Endothelial cell of umbilical vein (primary cell): ENCODE data around the gene UBL5. TPM values are rescaled to one million over a fixed set of nuclear protein-coding genes. Genes with fewer than 3 reads are reported as not detected.

Experiments used
- BruUV-seq: library from RNA; stranded (reverse); fragments of 400-500 nt; replicated peaks from 2 replicates; lab custom pipeline; 2021; lab: Mats Ljungman, UMichigan
- CTCF ChIA-PET: fragments of 300-600, 350-600 bp; sonication (Branson Sonifier 250); formaldehyde crosslinking; loops from one replicate; lab custom pipeline; 2021; ENCODE audit warnings: antibody characterized with exemption, inconsistent platforms; lab: Charles Lee
- POLR2A ChIA-PET: fragments of 300-600, 350-600 bp; sonication (Branson Sonifier 250); formaldehyde crosslinking; loops from one replicate; lab custom pipeline; 2021; ENCODE audit warnings: antibody characterized with exemption, inconsistent platforms; lab: Charles Lee
- DNase-seq: peaks from one replicate; pipeline ENCODE4 v3.0.0-alpha.2; 2011; ENCODE audit warnings: low read depth, low spot score
- FAIRE-seq: peaks from 2 replicates; lab custom pipeline; 2011; peaks lifted over from hg19 to GRCh38; lab: Jason Lieb, UNC
- H2AFZ ChIP-seq: 2 replicates; pipeline ENCODE4 v1.6.0; 2012; ENCODE audit warnings: low read depth, low read length, control low read depth, inconsistent platforms
- H3K27ac ChIP-seq: 2 replicates; pipeline ENCODE4 v1.5.1; 2011; ENCODE audit warnings: low read depth, mild to moderate bottlenecking, control low read depth, low read length, moderate library complexity; ENCODE audit not compliant: insufficient read depth
- H3K27me3 ChIP-seq, 2 experiments: 2 replicates each; pipeline versions ENCODE4 v1.6.0 to v1.6.1; 2011; ENCODE audit warnings: low read length in 2 of 2, mixed read lengths in 1 of 2; ENCODE audit not compliant: control insufficient read depth in 2 of 2, insufficient read depth in 2 of 2
- H3K36me3 ChIP-seq, 2 experiments: 2 replicates in 1 of 2; 3 replicates in 1 of 2; pipeline ENCODE4 v1.5.1; 2011; ENCODE audit warnings: low read length in 2 of 2, mild to moderate bottlenecking in 1 of 2, moderate library complexity in 1 of 2; ENCODE audit not compliant: control insufficient read depth in 2 of 2, insufficient read depth in 2 of 2; ENCODE audit errors: extremely low read depth in 1 of 2
- H3K4me1 ChIP-seq: 3 replicates; pipeline ENCODE4 v1.5.1; 2011; ENCODE audit warnings: mild to moderate bottlenecking, low read length; ENCODE audit not compliant: control insufficient read depth, insufficient read depth; ENCODE audit errors: extremely low read depth
- H3K4me2 ChIP-seq: 2 replicates; pipeline ENCODE4 v1.6.1; 2011; ENCODE audit warnings: low read length, control low read depth, mixed read lengths; ENCODE audit not compliant: insufficient read depth
- H3K4me3 ChIP-seq, 3 experiments: fragments of 200-600 bp in 1 of 3; sonication (generic), shearing (Covaris generic) in 1 of 3; replicated peaks in 1 of 3; 2 replicates each; pipeline ENCODE4 v1.5.1; 2011 to 2016; ENCODE audit warnings: control low read depth in 3 of 3, low read length in 3 of 3, mild to moderate bottlenecking in 2 of 3, inconsistent platforms in 1 of 3, low read depth in 1 of 3, moderate library complexity in 1 of 3; ENCODE audit not compliant: insufficient read depth in 1 of 3
- H3K79me2 ChIP-seq: 2 replicates; pipeline ENCODE4 v1.6.0; 2012; ENCODE audit warnings: low read length, inconsistent platforms; ENCODE audit not compliant: control insufficient read depth, insufficient read depth
- H3K9ac ChIP-seq: replicated peaks from 2 replicates; pipeline ENCODE3; 2011; ENCODE audit warnings: low read length, control low read depth; ENCODE audit not compliant: insufficient read depth; ENCODE audit errors: extremely low read depth
- H3K9me1 ChIP-seq: replicated peaks from 3 replicates; pipeline ENCODE4 v1.6.0; 2011; ENCODE audit warnings: mild to moderate bottlenecking, low read length; ENCODE audit not compliant: control insufficient read depth, insufficient read depth; ENCODE audit errors: extremely low read depth
- H3K9me3 ChIP-seq: replicated peaks from 2 replicates; pipeline ENCODE4 v1.5.1; 2012; ENCODE audit warnings: low read length, inconsistent platforms; ENCODE audit not compliant: control insufficient read depth, insufficient read depth
- H4K20me1 ChIP-seq: replicated peaks from 2 replicates; pipeline ENCODE3; 2011; ENCODE audit warnings: mild to moderate bottlenecking, low read length; ENCODE audit not compliant: control insufficient read depth, insufficient read depth; ENCODE audit errors: extremely low read depth
- CTCF ChIP-seq, 2 donors: IDR thresholded peaks; 1 replicate in 1 of 2; 2 replicates in 1 of 2; pipeline ENCODE4 v1.5.1; 2011; ENCODE audit warnings: low read length in 2 of 2, mild to moderate bottlenecking in 2 of 2, moderate library complexity in 2 of 2, control low read depth in 1 of 2, inconsistent platforms in 1 of 2, low read depth in 1 of 2; ENCODE audit not compliant: insufficient read depth in 1 of 2; ENCODE audit errors: extremely low read depth in 1 of 2
- EZH2 ChIP-seq: IDR thresholded peaks from 2 replicates; pipeline ENCODE4 v1.6.1; 2012; ENCODE audit warnings: borderline replicate concordance, low read depth, mild to moderate bottlenecking, moderate library complexity, low read length, inconsistent platforms; ENCODE audit not compliant: severe bottlenecking
- FOS ChIP-seq: IDR thresholded peaks from 2 replicates; pipeline ENCODE4 v1.6.1; 2011; ENCODE audit warnings: mild to moderate bottlenecking, low read length, moderate library complexity, borderline replicate concordance; ENCODE audit not compliant: insufficient read depth
- GATA2 ChIP-seq: IDR thresholded peaks from 2 replicates; pipeline ENCODE4 v1.7.0; 2011; ENCODE audit warnings: low read depth, mild to moderate bottlenecking, moderate library complexity, mixed read lengths, low read length; ENCODE audit not compliant: insufficient read length, insufficient read depth
- MAX ChIP-seq: IDR thresholded peaks from 2 replicates; pipeline ENCODE4 v1.6.1; 2011; ENCODE audit not compliant: insufficient read depth, insufficient read length
- dilution Hi-C: fragments of 300-500 bp; cut with MboI; formaldehyde crosslinking; loops from one replicate; pipeline ENCODE4 v1.15.0; 2019; ENCODE audit warnings: low sequenced_read_pairs; ENCODE audit not compliant: extremely low pct_ligation_motif_present
- intact Hi-C: fragments of 100-400 bp; cut with micrococcal nuclease; formaldehyde crosslinking; loops from one replicate; pipeline ENCODE4 v1.10.0; 2022
- polyA plus RNA-seq, 4 experiments: library from polyadenylated mRNA; depleted of rRNA in 3 of 4; stranded (reverse) in 3 of 4; unstranded in 1 of 4; fragments of >200 nt; gene quantifications; 2 replicates each; pipeline versions ENCODE4 v1.2.1 to v1.2.3, GENCODE V29; 2011 to 2012; ENCODE audit warnings: missing spikeins in 1 of 4
- total RNA-seq: library from RNA; stranded (reverse); gene quantifications from 2 replicates; pipeline ENCODE4 v1.2.3, GENCODE V29; 2021

Gene UBL5
- total and polyA plus RNA-seq, 2 donors (not counting 3 experiments of a cell fraction or from before 2014, with no cell fraction given), result 351 to 1,226 TPM

GRCh38 chr19:9823816-9824215, 3.9 kb upstream of the UBL5 start:
- ChIA-PET POLR2A (no interaction called here), CTCF (no interaction called here)
- Histone ChIP-seq H3K4me2 (no peak overlapping the region), H3K9me1 (no peaks in the 10 kb centered on the region), H4K20me1 (no peaks in the 10 kb centered on the region), H2AFZ (no peak overlapping the region), H3K27ac (no peak overlapping the region), H3K9ac (no peak overlapping the region), H3K9me3 (no peaks in the 10 kb centered on the region), H3K79me2 (peaks cover 28% of the 10 kb centered on the region), H3K4me1 (peaks cover 14% of the 10 kb centered on the region), H3K27me3 (no peaks in the 10 kb centered on the region), H3K36me3 (no peaks in the 10 kb centered on the region), H3K4me3 (no peak overlapping the region)
- no TSS peak for BruUV-seq
- intact Hi-C loops, result no loop called here
- dilution Hi-C loops, result no loop called here
- FAIRE-seq (no peak), DNase-seq (no peak)
- no peak for TF ChIP-seq MAX
- no peak for TF ChIP-seq EZH2
- TF ChIP-seq GATA2, result no peak
- no peak for TF ChIP-seq FOS
- TF ChIP-seq CTCF (IDR thresholded peaks at IDR 0.05; ENCODE audit: extremely low read depth in 1 of 2, insufficient read depth in 1 of 2, low read depth in 1 of 2, low read length in 2 of 2), result no peak
